ENCODE results near the gene AOPEP. TPM values are rescaled to one million over a fixed set of nuclear protein-coding genes. Genes with fewer than 3 reads are reported as not detected.

Gene AOPEP
- polyA plus RNA-seq, 2 of the 4 experiments (the other 2 are of a cell fraction), result 226 to 266 TPM

- TF ChIP-seq, protein P1, sequence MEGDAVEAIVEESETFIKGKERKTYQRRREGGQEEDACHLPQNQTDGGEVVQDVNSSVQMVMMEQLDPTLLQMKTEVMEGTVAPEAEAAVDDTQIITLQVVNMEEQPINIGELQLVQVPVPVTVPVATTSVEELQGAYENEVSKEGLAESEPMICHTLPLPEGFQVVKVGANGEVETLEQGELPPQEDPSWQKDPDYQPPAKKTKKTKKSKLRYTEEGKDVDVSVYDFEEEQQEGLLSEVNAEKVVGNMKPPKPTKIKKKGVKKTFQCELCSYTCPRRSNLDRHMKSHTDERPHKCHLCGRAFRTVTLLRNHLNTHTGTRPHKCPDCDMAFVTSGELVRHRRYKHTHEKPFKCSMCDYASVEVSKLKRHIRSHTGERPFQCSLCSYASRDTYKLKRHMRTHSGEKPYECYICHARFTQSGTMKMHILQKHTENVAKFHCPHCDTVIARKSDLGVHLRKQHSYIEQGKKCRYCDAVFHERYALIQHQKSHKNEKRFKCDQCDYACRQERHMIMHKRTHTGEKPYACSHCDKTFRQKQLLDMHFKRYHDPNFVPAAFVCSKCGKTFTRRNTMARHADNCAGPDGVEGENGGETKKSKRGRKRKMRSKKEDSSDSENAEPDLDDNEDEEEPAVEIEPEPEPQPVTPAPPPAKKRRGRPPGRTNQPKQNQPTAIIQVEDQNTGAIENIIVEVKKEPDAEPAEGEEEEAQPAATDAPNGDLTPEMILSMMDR (IDR thresholded peaks at IDR 0.05), result no peak
- no peak for TF ChIP-seq HDAC2 (IDR thresholded peaks at IDR 0.05)
- no peak for TF ChIP-seq EHF (CRISPR knock-in tag; IDR thresholded peaks at IDR 0.05)
- no peak for TF ChIP-seq HES2 (IDR thresholded peaks at IDR 0.05)
- TF ChIP-seq ELK1 (IDR thresholded peaks at IDR 0.05; ENCODE audit: low read depth, low read length), result no peak
- TF ChIP-seq ATOH8 (CRISPR knock-in tag; IDR thresholded peaks at IDR 0.05; ENCODE audit: low read depth), result no peak
- no peak for TF ChIP-seq NPAS2 (CRISPR knock-in tag; IDR thresholded peaks at IDR 0.05; ENCODE audit: borderline replicate concordance)
These were observed 94.8 kb downstream of the AOPEP start (continued) for GRCh38 chr9:94821098-94821887.

DNA sequence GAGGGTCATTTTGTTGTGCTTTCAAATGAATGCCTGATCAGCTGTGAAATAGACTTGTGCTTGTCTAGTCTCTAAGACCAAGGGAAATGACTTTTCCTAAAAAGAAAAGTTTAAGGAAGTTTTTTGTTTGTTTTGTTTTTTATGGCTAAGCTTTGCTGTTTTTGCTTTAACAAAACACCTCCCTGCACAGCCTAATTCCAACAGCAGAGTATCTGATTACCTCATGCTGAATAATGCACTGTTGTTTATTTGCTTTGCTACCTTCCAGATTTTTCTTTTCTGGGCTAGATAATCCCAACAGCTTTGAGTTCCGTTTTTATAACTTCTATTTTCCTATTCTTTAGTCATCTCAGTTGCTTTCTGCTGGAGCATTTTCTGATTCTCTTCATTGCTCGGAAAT lies 95.8 kb downstream of the AOPEP start:
- 48% methylated on average over 2 of the region's 2 CpGs for WGBS (ENCODE audit: missing lambda C conversion rate)
- Histone ChIP-seq H3K4me2 (peak overlapping the region; percentile 40), H3K9me3 (no peaks in the 10 kb centered on the region), H3K27ac (peak overlapping the region; percentile 63 to 78; a peak in 5 of 6 replicates), H3K4me3 (no peak overlapping the region), H3K4me1 (peaks cover 80% of the 10 kb centered on the region)
- no peak for FAIRE-seq
- ChIA-PET POLR2A (interaction anchor here (1.3 to 1.7 kb wide), 2 partner anchors 39 to 98 kb away, joined by 3 to 4 read pairs; no protein-coding TSS in a partner anchor), CTCF (interaction anchor here (0.6 to 2.1 kb wide), 5 partner anchors 18 to 89 kb away, joined by 3 to 5 read pairs (median 3); no protein-coding TSS in a partner anchor)
- no peak for DNase-seq (ENCODE audit: low read depth in 1 of 2, low spot score in 1 of 2)
- ATAC-seq, result no peak
- TF ChIP-seq, protein P2, sequence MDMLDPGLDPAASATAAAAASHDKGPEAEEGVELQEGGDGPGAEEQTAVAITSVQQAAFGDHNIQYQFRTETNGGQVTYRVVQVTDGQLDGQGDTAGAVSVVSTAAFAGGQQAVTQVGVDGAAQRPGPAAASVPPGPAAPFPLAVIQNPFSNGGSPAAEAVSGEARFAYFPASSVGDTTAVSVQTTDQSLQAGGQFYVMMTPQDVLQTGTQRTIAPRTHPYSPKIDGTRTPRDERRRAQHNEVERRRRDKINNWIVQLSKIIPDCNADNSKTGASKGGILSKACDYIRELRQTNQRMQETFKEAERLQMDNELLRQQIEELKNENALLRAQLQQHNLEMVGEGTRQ (IDR thresholded peaks at IDR 0.05), result no peak
- TF ChIP-seq CHD4 (IDR thresholded peaks at IDR 0.05; ENCODE audit: borderline replicate concordance), result no peak
- TF ChIP-seq PBX3 (IDR thresholded peaks at IDR 0.05), result no peak
- TF ChIP-seq HES2 (IDR thresholded peaks at IDR 0.05), result no peak
- no peak for TF ChIP-seq JUN (IDR thresholded peaks at IDR 0.05)
- no peak for TF ChIP-seq JUNB (IDR thresholded peaks at IDR 0.05)
- no peak for TF ChIP-seq EHMT2 (IDR thresholded peaks at IDR 0.05; ENCODE audit: low read depth)
- no peak for TF ChIP-seq ATOH8 (CRISPR knock-in tag; IDR thresholded peaks at IDR 0.05; ENCODE audit: low read depth)
- no peak for TF ChIP-seq FOSB (CRISPR knock-in tag; IDR thresholded peaks at IDR 0.05)
- no peak for TF ChIP-seq POLR2A (IDR thresholded peaks at IDR 0.05; ENCODE audit: low read length)
- no peak for TF ChIP-seq ELK1 (IDR thresholded peaks at IDR 0.05; ENCODE audit: low read depth, low read length)
- no peak for TF ChIP-seq ZC3H11A (IDR thresholded peaks at IDR 0.05)
- no peak for TF ChIP-seq RNF2 (IDR thresholded peaks at IDR 0.05; ENCODE audit: borderline replicate concordance, low read depth)
- no peak for TF ChIP-seq HOXA7 (CRISPR knock-in tag; IDR thresholded peaks at IDR 0.05)
